Keratinocyte (primary cell): ENCODE data around the gene NEK2. TPM values are rescaled to one million over a fixed set of nuclear protein-coding genes. Genes with fewer than 3 reads are reported as not detected.

Experiments used
- DNase-seq: peaks from one replicate; pipeline ENCODE4 v3.0.0-alpha.2; 2011; ENCODE audit warnings: low read depth, missing footprints, low spot score
- FAIRE-seq: peaks from 2 replicates; lab custom pipeline; 2011; peaks lifted over from hg19 to GRCh38; lab: Jason Lieb, UNC
- H2AFZ ChIP-seq: 2 replicates; pipeline ENCODE4 v1.6.0; 2012; ENCODE audit warnings: low read length, control low read depth, inconsistent platforms; ENCODE audit not compliant: control insufficient read depth
- H3K27ac ChIP-seq: 2 replicates; pipeline ENCODE4 v1.5.1; 2011; ENCODE audit warnings: low read length; ENCODE audit not compliant: control insufficient read depth, insufficient read depth
- H3K27me3 ChIP-seq: 3 replicates; pipeline ENCODE4 v1.6.0; 2011; ENCODE audit warnings: low read length; ENCODE audit not compliant: control insufficient read depth, insufficient read depth; ENCODE audit errors: extremely low read depth
- H3K36me3 ChIP-seq, 2 experiments: 2 replicates in 1 of 2; 3 replicates in 1 of 2; pipeline ENCODE4 v1.5.1; 2011; ENCODE audit warnings: low read length in 2 of 2, mild to moderate bottlenecking in 1 of 2; ENCODE audit not compliant: control insufficient read depth in 2 of 2, insufficient read depth in 2 of 2; ENCODE audit errors: extremely low read depth in 1 of 2
- H3K4me1 ChIP-seq: 3 replicates; pipeline ENCODE4 v1.5.1; 2011; ENCODE audit warnings: low read length; ENCODE audit not compliant: control insufficient read depth, insufficient read depth; ENCODE audit errors: extremely low read depth
- H3K4me2 ChIP-seq: 3 replicates; pipeline ENCODE4 v1.6.0; 2011; ENCODE audit warnings: low read depth, low read length; ENCODE audit not compliant: control insufficient read depth, insufficient read depth; ENCODE audit errors: extremely low read depth
- H3K4me3 ChIP-seq, 3 experiments: fragments of 200-600 bp in 1 of 3; sonication (generic) in 1 of 3; 2 replicates in 2 of 3; 3 replicates in 1 of 3; pipeline ENCODE4 v1.5.1; 2011 to 2016; ENCODE audit warnings: low read length in 3 of 3, mild to moderate bottlenecking in 3 of 3, control low read depth in 2 of 3, inconsistent platforms in 1 of 3, low read depth in 1 of 3, mixed read lengths in 1 of 3, mixed run types in 1 of 3, moderate library complexity in 1 of 3; ENCODE audit not compliant: control insufficient read depth in 2 of 3, insufficient read depth in 2 of 3; ENCODE audit errors: extremely low read depth in 1 of 3
- H3K79me2 ChIP-seq: 2 replicates; pipeline ENCODE4 v1.6.0; 2012; ENCODE audit warnings: low read length; ENCODE audit not compliant: control insufficient read depth, insufficient read depth
- H3K9ac ChIP-seq: 3 replicates; pipeline ENCODE4 v1.6.0; 2011; ENCODE audit warnings: low read length; ENCODE audit not compliant: control insufficient read depth, insufficient read depth; ENCODE audit errors: extremely low read depth
- H3K9me1 ChIP-seq: 3 replicates; pipeline ENCODE4 v1.6.0; 2011; ENCODE audit warnings: low read length; ENCODE audit not compliant: control insufficient read depth, insufficient read depth; ENCODE audit errors: extremely low read depth
- H3K9me3 ChIP-seq: 2 replicates; pipeline ENCODE4 v1.5.1; 2012; ENCODE audit warnings: low read depth, low read length; ENCODE audit not compliant: control insufficient read depth
- H4K20me1 ChIP-seq: 3 replicates; pipeline ENCODE4 v1.6.0; 2011; ENCODE audit warnings: low read length; ENCODE audit not compliant: control insufficient read depth, insufficient read depth; ENCODE audit errors: extremely low read depth
- EZH2 ChIP-seq: IDR thresholded peaks from one replicate; pipeline ENCODE4 v1.6.1; 2012; ENCODE audit warnings: inconsistent platforms, mild to moderate bottlenecking, low read length, moderate library complexity
- dilution Hi-C: fragments of 300-500 bp; cut with MboI; formaldehyde crosslinking; loops from one replicate; pipeline ENCODE4 v1.7.0; 2020; ENCODE audit warnings: low sequenced_read_pairs; ENCODE audit not compliant: extremely low pct_ligation_motif_present
- polyA plus RNA-seq, 5 experiments: library from polyadenylated mRNA; depleted of rRNA in 3 of 5; stranded (reverse) in 3 of 5; stranded (forward) in 1 of 5; unstranded in 1 of 5; fragments of >200 nt; gene quantifications; 1 replicate in 1 of 5; 2 replicates in 3 of 5; 3 replicates in 1 of 5; pipeline versions ENCODE4 v1.2.1 to v1.2.3, GENCODE V29; 2011 to 2012; ENCODE audit warnings: missing spikeins in 2 of 5, low read depth in 1 of 5, low replicate concordance in 1 of 5
- TF ChIP-seq, protein P1 (sequence below), 3 experiments: IDR thresholded peaks in 1 of 3; conservative IDR thresholded peaks in 1 of 3; optimal IDR thresholded peaks in 1 of 3; 2 replicates in 2 of 3; 3 replicates in 1 of 3; pipeline versions ENCODE3 to v1.5.1; 2011; ENCODE audit warnings: low read length in 3 of 3, mild to moderate bottlenecking in 3 of 3, moderate library complexity in 2 of 3, control low read depth in 1 of 3, inconsistent platforms in 1 of 3; ENCODE audit not compliant: insufficient read depth in 2 of 3; ENCODE audit errors: extremely low read depth in 1 of 3

The NEK2 gene
- polyA plus RNA-seq, 1 donor (not counting 4 experiments of a cell fraction or from before 2014, with no cell fraction given) = 10.8 TPM

DNA sequence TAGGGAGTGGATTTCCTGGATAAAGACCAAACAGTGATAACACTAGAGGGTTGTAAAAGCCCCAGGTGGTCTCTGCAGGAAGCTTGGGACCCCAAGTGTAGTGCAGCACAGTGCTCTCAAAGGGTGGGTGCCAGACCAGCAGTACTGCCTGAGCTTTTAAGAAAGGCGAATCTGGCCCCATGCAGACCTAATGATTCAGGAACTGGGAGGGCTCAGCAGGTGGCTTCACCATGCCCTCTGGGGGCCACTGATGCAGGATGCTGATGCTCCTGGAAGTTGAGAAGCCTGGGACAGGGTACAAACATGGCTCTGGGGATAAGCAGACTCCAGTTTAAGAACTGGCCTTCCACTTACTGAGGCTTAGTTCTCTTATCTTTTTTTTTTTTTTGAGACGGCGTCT is 29.1 kb upstream of the NEK2 start:
- Histone ChIP-seq H3K27me3 (no peaks in the 10 kb centered on the region), H3K36me3 (no peaks in the 10 kb centered on the region), H4K20me1 (no peaks in the 10 kb centered on the region), H3K27ac (no peak overlapping the region), H3K79me2 (no peaks in the 10 kb centered on the region), H3K9me1 (no peaks in the 10 kb centered on the region), H3K9me3 (no peaks in the 10 kb centered on the region), H3K4me2 (no peak overlapping the region), H3K9ac (no peak overlapping the region), H3K4me3 (no peak overlapping the region), H2AFZ (no peak overlapping the region), H3K4me1 (peaks cover 39% of the 10 kb centered on the region)
- TF ChIP-seq, protein P1, sequence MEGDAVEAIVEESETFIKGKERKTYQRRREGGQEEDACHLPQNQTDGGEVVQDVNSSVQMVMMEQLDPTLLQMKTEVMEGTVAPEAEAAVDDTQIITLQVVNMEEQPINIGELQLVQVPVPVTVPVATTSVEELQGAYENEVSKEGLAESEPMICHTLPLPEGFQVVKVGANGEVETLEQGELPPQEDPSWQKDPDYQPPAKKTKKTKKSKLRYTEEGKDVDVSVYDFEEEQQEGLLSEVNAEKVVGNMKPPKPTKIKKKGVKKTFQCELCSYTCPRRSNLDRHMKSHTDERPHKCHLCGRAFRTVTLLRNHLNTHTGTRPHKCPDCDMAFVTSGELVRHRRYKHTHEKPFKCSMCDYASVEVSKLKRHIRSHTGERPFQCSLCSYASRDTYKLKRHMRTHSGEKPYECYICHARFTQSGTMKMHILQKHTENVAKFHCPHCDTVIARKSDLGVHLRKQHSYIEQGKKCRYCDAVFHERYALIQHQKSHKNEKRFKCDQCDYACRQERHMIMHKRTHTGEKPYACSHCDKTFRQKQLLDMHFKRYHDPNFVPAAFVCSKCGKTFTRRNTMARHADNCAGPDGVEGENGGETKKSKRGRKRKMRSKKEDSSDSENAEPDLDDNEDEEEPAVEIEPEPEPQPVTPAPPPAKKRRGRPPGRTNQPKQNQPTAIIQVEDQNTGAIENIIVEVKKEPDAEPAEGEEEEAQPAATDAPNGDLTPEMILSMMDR (optimal IDR thresholded peaks at IDR 0.05 in 1 of 3, IDR thresholded peaks at IDR 0.05 in 1 of 3, conservative IDR thresholded peaks at IDR 0.05 in 1 of 3; ENCODE audit: extremely low read depth in 1 of 3, insufficient read depth in 2 of 3, low read length in 3 of 3) = no peak
- TF ChIP-seq EZH2 = no peak
- DNase-seq = no peak
- no peak for FAIRE-seq
- dilution Hi-C loops = no loop called here

DNA sequence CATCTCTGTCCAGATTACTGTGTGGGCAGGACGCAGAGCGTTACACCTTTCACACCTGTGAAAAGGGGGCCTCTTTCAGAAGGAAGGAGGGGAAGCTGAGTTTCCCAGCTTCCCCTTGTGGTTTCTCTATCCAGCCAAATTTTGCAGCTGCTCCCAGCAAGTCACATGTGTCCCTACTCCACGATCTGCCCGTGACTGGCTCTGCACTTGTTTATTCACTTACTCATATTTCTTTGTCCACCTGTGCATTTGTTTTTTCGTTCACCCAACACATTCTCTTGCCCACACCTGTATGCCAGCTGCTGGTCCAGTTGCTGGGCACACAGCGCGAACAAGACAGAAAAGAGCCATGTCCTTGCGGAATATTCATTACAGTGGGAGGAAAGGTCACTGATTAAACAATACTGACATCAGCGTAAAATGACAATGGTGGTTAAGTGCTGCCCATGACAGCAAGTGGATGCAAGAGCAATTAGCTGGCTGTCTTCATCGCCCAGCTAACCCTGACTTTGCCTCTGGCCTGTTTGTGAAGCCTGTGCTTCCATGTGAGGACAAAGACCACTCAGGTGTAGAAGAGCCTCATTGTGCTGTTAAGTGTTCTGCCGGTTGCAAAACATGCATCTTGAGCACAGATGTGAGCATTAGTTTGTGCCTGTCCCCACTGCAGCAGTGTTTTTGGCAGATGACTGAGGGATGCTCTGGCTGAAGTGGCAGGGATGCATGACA is 28.6 kb upstream of the NEK2 start:
- DNase-seq (no peak), FAIRE-seq (no peak)
- no peaks in the 10 kb centered on the region for H3K9me1 ChIP-seq
- H3K4me1 ChIP-seq = peaks cover 39% of the 10 kb centered on the region
- no peaks in the 10 kb centered on the region for H3K79me2 ChIP-seq
- H3K9me3 ChIP-seq = no peaks in the 10 kb centered on the region
- no peak overlapping the region for H3K27ac ChIP-seq
- no peak overlapping the region for H3K9ac ChIP-seq
- H3K4me3 ChIP-seq = no peak overlapping the region
- no peak for TF ChIP-seq EZH2
- TF ChIP-seq, protein P1 (optimal IDR thresholded peaks at IDR 0.05 in 1 of 3, IDR thresholded peaks at IDR 0.05 in 1 of 3, conservative IDR thresholded peaks at IDR 0.05 in 1 of 3; ENCODE audit: extremely low read depth in 1 of 3, insufficient read depth in 2 of 3, low read length in 3 of 3) = no peak
- H3K27me3 ChIP-seq = no peaks in the 10 kb centered on the region
- H2AFZ ChIP-seq = no peak overlapping the region
- H4K20me1 ChIP-seq = no peaks in the 10 kb centered on the region
- no peak overlapping the region for H3K4me2 ChIP-seq
- dilution Hi-C loops = no loop called here
- H3K36me3 ChIP-seq = no peaks in the 10 kb centered on the region
